HL-60/S4 (cell line): ENCODE measurements around the gene DIP2C.

ENCODE experiments used
- in situ Hi-C: fragments of 300-500 bp; cut with MboI; formaldehyde crosslinking; loops from 2 replicates; pipeline ENCODE4 v1.14.3; 2022; ENCODE audit warnings: low sequenced_read_pairs

DIP2C gene

GRCh38 chr10:627032-627992, 62.2 kb downstream of the DIP2C start:
- in situ Hi-C loops = no loop called here

GRCh38 chr10:625751-626711, 63.4 kb downstream of the DIP2C start:
- in situ Hi-C loops = no loop called here

DNA sequence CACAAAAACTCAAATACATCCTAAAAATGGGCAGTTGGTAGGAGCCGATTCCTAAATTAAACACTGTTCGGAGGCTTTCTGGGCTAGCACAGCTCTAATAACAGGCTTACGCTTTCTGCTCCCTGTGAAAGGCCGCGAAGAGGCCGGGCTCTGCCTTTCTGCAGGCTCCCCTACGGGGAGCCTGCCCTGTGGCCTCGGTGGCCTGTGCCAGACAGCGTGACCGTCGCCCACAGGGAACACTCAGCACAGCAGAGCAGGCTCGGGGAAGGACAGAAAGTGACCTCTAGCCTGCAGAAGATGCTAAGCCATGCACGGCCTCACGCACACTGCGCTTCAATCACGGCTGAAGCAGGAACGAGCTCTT, 64.2 kb downstream of the DIP2C start:
- in situ Hi-C loops = no loop called here

- in situ Hi-C loops = no loop called here
These were observed 64.7 kb downstream of the DIP2C start for GRCh38 chr10:624605-625332.

DNA sequence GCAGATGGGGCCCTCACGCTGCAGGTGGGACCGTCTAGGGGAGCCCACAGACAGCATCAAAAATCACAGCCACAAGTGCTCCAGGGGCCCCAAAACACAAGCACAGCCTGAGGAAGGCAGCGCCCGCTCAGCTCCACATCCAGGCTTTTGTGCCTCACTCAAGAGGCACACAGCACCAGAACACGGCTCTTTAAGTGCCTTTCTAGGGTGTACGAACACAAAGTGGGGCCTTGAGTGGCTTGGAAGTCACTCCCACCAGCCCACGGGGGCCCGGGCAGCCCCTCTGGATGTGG, 65.2 kb downstream of the DIP2C start:
- in situ Hi-C loops = no loop called here

DNA sequence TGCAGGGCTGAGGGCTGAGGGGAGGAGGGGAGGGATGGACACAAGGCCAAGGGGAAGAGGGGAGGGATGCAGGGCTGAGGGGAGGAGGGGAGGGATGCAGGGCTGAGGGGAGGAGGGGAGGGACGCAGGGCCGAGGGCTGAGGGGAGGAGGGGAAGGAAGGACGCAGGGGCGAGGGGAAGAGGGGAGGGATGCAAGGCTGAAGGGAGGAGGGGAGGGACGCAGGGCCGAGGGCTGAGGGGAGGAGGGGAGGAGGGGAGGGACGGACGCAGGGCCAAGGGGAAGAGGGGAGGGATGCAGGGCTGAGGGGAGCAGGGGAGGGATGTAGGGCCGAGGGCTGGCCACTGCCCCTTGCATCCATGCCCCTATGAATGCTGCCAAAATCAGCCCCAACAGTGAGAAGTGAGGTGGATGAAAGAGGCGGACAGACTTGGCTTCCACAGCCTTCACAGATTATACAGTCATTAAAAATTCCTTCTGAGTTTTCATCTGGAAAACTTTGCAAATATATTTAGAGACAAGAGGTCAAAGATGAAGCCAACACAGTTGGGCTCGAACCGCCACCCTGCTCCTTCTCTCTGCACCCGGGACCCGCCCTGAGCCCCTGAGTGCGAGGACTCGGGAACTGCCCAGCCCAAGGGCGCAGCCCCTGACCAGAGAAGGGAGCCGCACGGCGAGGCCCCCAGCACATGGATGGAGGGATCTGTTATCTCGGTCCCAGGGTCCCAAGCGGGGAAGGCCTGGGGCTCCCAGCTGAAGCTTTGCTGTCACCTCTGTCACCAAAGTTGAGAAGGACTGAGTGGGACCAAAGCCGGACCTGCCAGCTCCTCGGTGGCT, 65.8 kb downstream of the DIP2C start:
- in situ Hi-C loops = no loop called here

- in situ Hi-C loops = no loop called here
These were observed 66.5 kb downstream of the DIP2C start for GRCh38 chr10:623014-623413.

- in situ Hi-C loops = no loop called here
These were observed 67.3 kb downstream of the DIP2C start for GRCh38 chr10:621981-622740.

- in situ Hi-C loops = no loop called here
These were observed 68.0 kb downstream of the DIP2C start for GRCh38 chr10:621513-621912.

DNA sequence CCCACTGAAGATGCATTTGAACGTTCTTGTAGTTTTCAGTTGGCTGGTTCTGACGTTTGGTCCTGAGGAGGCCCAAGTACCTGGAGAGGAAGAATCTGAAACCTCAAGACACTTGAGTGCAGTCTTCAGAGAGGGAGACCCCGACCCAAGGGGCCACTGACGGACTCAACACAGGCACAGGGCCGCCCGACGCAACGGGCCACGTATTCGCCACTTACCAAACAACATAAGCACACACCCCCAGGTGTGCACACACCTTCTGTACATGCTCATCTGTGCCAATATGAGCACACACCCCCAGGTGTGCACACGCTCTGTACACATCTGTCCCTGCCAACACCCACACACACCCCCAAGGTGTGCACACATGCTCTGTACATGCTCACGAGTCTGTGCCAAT, 68.5 kb downstream of the DIP2C start:
- in situ Hi-C loops = no loop called here

DNA sequence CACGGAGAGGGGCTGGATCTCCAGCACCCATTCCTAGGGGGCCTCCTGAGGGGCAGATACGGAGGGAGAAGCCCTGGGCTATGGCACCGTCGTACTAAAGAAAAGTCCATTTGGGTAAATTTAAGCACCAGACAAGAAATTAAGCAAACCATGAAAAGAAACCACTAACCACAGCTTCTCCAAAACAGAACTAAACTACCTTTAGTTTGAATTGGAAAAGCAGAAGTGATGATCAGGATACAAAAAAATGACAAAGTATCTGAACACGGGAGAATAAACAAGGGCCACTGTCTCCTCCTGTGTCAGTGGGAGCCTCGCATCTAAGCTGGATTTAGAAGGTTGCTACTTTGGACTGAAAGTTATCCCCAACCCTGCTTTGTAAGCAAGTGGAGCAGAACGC, 69.1 kb downstream of the DIP2C start:
- in situ Hi-C loops = no loop called here

GRCh38 chr10:619710-620109, 69.8 kb downstream of the DIP2C start:
- in situ Hi-C loops = no loop called here

DNA sequence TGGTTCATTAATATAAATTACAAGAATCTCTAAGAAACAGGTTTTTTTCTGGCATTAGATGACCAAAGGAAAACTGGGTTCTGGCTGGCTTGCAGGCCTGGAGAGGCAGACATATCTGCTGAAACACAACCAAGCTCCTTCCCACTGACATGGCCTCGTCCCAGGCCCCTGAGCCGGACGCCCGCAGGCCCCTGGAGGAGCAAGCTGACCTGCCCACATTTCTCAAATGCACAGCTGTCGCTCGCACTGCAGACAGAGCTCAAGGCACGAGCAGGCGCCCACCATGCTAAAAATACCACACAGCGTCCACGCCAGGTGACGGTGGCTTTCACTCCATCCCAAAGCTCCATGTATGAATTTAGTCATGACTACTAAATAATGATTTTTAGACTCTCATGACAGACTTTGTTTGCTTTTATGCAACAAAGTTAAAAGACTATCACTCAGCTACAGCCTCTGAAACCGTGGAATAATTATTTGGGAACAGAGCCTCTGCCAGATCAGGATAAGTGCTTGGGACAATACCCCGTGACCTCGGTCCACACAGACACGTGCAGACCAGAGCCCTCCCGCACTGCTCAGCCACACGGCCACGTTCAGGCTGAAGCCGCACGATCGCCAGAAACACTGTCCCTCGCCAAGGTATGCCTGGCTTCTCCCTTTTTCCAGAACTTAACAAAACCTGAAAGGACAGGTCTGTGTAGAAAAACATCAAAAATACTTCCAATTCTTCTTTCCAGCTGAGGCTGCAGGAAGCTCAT, 71.1 kb downstream of the DIP2C start:
- in situ Hi-C loops = no loop called here

DNA sequence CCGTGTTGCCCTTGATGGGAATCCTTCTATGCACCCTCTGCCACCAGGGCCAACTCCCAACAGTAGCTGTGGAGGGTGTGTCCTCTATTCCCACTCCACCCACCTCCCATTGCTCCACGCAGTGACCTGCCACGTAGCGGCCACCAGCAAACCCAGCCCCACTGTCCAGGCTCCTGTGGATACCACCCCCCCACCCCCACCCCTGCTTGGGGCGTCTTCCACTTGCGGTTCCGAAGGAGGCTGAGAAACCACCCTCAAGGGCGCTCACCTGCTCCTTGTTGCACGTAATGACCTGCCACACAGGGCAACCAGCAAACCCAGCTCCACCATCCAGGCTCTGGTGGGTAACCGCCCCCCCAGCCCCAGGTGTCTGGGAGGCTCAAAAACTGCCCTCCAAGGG, 72.0 kb downstream of the DIP2C start:
- in situ Hi-C loops = no loop called here

DNA sequence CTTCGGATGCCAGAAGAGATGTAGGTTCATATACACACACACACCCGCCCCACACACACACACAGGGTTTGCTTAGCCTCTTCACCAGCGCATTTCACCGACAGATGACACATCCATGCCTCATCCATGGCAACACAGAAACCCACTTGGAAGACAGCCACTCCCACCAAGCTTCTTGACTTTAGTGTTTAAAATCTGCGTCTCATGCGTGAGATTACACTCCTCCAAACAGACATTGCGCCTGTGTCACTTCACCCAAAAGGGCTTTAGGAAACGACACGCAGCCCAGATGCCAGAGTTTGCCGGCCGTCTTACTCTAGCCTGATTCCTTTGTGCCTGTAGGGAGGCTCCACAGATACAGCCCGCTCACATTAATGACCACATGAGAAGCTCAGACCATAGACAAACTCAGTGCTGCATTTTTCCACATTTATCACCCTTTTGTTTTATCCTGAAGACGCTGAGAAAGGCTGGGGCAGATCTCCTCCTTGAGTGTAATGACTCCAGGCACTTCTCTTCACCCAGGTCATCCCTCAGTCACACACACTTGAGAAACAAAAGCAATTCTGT, 73.8 kb downstream of the DIP2C start:
- in situ Hi-C loops = no loop called here

DNA sequence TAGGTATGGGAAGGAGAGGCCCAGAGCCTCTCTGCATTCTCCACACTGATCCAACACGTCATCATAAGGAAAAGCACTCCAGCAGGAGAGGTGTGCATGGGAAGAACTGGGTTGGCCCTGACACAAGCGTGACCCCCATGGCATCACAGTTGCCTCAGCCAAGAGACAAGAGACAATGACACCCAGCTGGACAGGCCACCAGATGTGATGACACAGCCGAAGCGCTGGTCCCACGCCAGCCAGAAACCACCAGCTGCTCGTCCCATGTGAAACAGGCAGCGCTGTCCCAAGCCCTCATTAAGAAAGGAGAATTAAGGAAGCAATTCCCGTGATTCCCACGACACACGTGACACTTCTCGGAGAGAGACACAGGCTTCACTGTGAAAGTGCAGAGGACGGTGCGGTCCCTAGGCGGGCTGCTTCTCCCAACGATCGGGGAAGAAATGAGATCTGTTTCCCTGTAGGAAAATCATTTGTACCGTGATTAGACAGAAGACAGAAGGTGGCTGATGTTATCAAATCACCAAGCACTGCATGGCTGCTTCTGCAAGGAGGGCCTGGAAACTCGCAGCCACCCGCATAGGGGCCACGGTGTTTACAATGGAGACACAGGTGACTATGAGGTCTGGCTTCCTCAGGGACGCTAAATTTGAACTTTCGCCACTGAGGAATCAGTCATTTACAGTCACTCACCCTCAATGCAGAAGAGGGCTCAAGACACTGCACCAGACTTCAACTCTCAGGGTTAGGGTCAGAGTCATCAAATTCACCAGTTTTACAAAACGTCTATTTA, 74.5 kb downstream of the DIP2C start:
- in situ Hi-C loops = no loop called here

DNA sequence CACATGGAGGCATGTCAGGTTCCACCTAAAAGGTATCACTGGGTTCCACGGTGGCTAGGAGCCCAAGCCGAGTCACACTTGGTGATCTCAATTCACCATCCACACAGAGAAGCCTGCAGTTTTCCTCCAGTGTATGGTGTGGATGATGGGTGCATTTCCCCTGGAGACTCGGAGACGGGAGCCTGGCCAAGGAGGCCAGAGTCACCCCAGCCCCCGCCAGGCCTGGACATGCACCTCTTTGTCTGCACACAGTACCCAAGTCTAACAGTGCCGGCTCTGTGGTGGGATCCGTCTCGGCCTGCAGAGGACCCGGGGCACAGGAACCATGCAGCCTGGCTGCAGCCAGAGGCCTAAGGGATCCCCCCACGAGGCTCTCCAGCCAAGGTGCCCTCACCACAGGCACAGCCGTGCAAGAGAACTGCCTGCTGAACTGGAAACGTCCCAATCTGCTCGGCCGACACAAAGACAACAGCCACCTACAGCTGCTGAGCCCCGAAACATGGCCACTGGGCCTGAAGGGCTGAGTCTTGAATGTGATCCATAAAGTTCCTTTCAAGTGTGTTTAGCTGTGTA, 75.2 kb downstream of the DIP2C start:
- in situ Hi-C loops = no loop called here
